DMS79 (cell line): ENCODE measurements around the gene VWA3B.
"Not testable (repeated sequence)": the region's sequence is repeated elsewhere in the genome, so short reads cannot be mapped to it uniquely, and the experiment has no call there.

Experiments used
- DNase-seq: peaks from one replicate; lab custom pipeline; 2025; lab: John Stamatoyannopoulos, UW

VWA3B gene

GRCh38 chr2:98297817-98298682 lies 211.1 kb downstream of the VWA3B start:
- DNase-seq = no peak

- DNase-seq = no peak
Observed at GRCh38 chr2:98298683-98299164, 211.8 kb downstream of the VWA3B start.

- no peak for DNase-seq
Observed at GRCh38 chr2:98299211-98299905, 212.4 kb downstream of the VWA3B start.

- DNase-seq = no peak
Observed at GRCh38 chr2:98300141-98300874, 213.3 kb downstream of the VWA3B start.

- no peak for DNase-seq
Observed at GRCh38 chr2:98301469-98301868, 214.5 kb downstream of the VWA3B start.

- not testable (repeated sequence) for DNase-seq
Observed at GRCh38 chr2:98307131-98307696, 220.2 kb downstream of the VWA3B start.

- DNase-seq = no peak
Observed at GRCh38 chr2:98308068-98308467, 221.1 kb downstream of the VWA3B start.

- no peak for DNase-seq
Observed at GRCh38 chr2:98308532-98308931, 221.6 kb downstream of the VWA3B start.

- DNase-seq = no peak
Observed at GRCh38 chr2:98309580-98309979, 222.6 kb downstream of the VWA3B start.

- DNase-seq = peak; percentile 64
Observed at GRCh38 chr2:98310010-98310409, 223.0 kb downstream of the VWA3B start.

GRCh38 chr2:98311090-98311489 lies 224.1 kb downstream of the VWA3B start:
- DNase-seq = no peak

GRCh38 chr2:98311771-98312545 lies 225.0 kb downstream of the VWA3B start:
- DNase-seq = no peak

- DNase-seq = no peak
Observed at GRCh38 chr2:98313492-98314250, 226.7 kb downstream of the VWA3B start.

GRCh38 chr2:98314251-98314650 lies 227.3 kb downstream of the VWA3B start:
- no peak for DNase-seq

GRCh38 chr2:98315957-98316356 lies 229.0 kb downstream of the VWA3B start:
- DNase-seq = no peak

GRCh38 chr2:98317214-98317613 lies 230.2 kb downstream of the VWA3B start:
- DNase-seq = no peak

GRCh38 chr2:98320171-98320570 lies 233.2 kb downstream of the VWA3B start:
- not testable (repeated sequence) for DNase-seq

- no peak for DNase-seq
Observed at GRCh38 chr2:98324181-98324580, 237.2 kb downstream of the VWA3B start.

GRCh38 chr2:98327776-98328175 lies 240.8 kb downstream of the VWA3B start:
- DNase-seq = no peak

GRCh38 chr2:98329549-98329948 lies 242.6 kb downstream of the VWA3B start:
- no peak for DNase-seq

GRCh38 chr2:98332989-98333388 lies 246.0 kb downstream of the VWA3B start:
- DNase-seq = no peak
